K562 (cell line): ENCODE data around the gene CPOX. TPM values are rescaled to one million over a fixed set of nuclear protein-coding genes. Genes with fewer than 3 reads are reported as not detected.

ENCODE experiments used
- ATAC-seq: fragments of 200-7000 bp; cut with Tn5 transposase; 3 replicates; pipeline ENCODE4 v1.9.1; 2020; ENCODE audit warnings: moderate library complexity
- BruUV-seq: library from RNA; stranded (reverse); fragments of 400-500 nt; replicated peaks from 2 replicates; lab custom pipeline; 2021; lab: Mats Ljungman, UMichigan
- CTCF ChIA-PET: fragments of 300-600 bp; formaldehyde crosslinking; extraction: SDS; loops from one replicate; lab custom pipeline; 2021; ENCODE audit warnings: low intra/inter-chr PET ratio; lab: Yijun Ruan, JAX
- POLR2A ChIA-PET: fragments of 300-600, 350-650 bp; sonication (Branson Sonifier 250); formaldehyde crosslinking; extraction: SDS; loops from one replicate; lab custom pipeline; 2021; ENCODE audit warnings: antibody characterized with exemption, inconsistent platforms; lab: Yijun Ruan, JAX
- DNase-seq, 4 experiments: peaks; one replicate each; pipeline versions ENCODE4 v3.0.0 to v3.0.0-alpha.2; 2011 to 2018; ENCODE audit warnings: low spot score in 3 of 4, mixed read lengths in 3 of 4; ENCODE audit errors: extremely low read depth in 1 of 4
- FAIRE-seq: peaks from 2 replicates; lab custom pipeline; 2011; peaks lifted over from hg19 to GRCh38; lab: Jason Lieb, UNC
- H2AFZ ChIP-seq: 2 replicates; pipeline ENCODE4 v1.6.0; 2011; ENCODE audit warnings: low read depth, low read length, control low read depth, inconsistent platforms
- H3K27ac ChIP-seq: fragments of 200-600 bp; 3 replicates; pipeline ENCODE4 v1.8.0; 2011; ENCODE audit warnings: low read depth, mild to moderate bottlenecking, control low read depth, inconsistent platforms, low read length, moderate library complexity, mixed read lengths; ENCODE audit errors: extremely low read depth
- H3K27me3 ChIP-seq, 2 experiments: fragments of 300-600 bp in 1 of 2; 2 replicates in 1 of 2; 3 replicates in 1 of 2; pipeline versions ENCODE4 v1.6.0 to v1.8.0; 2011; ENCODE audit warnings: inconsistent platforms in 2 of 2, low read length in 2 of 2, mild to moderate bottlenecking in 1 of 2, mixed read lengths in 1 of 2, moderate library complexity in 1 of 2; ENCODE audit not compliant: control insufficient read depth in 2 of 2, insufficient read depth in 2 of 2
- H3K36me3 ChIP-seq: fragments of 300-600 bp; 3 replicates; pipeline ENCODE4 v1.8.0; 2011; ENCODE audit warnings: mild to moderate bottlenecking, low read length, inconsistent platforms; ENCODE audit not compliant: control insufficient read depth, insufficient read depth
- H3K4me1 ChIP-seq, 2 experiments: fragments of 200-600 bp in 1 of 2; replicated peaks in 1 of 2; 2 replicates in 1 of 2; 3 replicates in 1 of 2; pipeline versions ENCODE4 v1.5.1 to v1.8.0; 2011; ENCODE audit warnings: inconsistent platforms in 2 of 2, low read length in 2 of 2, mild to moderate bottlenecking in 1 of 2, mixed read lengths in 1 of 2, moderate library complexity in 1 of 2; ENCODE audit not compliant: control insufficient read depth in 2 of 2, insufficient read depth in 2 of 2
- H3K4me2 ChIP-seq: 2 replicates; pipeline ENCODE4 v1.6.1; 2011; ENCODE audit warnings: low read length, control low read depth, inconsistent platforms, mixed read lengths; ENCODE audit not compliant: insufficient read depth
- H3K4me3 ChIP-seq: fragments of 200-600 bp; sonication (generic), shearing (Covaris generic); 2 replicates; pipeline ENCODE4 v1.5.1; 2016; ENCODE audit warnings: control low read depth, inconsistent platforms
- H3K79me2 ChIP-seq: fragments of 200-600 bp; 3 replicates; pipeline ENCODE4 v1.8.0; 2011; ENCODE audit warnings: low read length, inconsistent platforms; ENCODE audit not compliant: control insufficient read depth, insufficient read depth
- H3K9ac ChIP-seq, 2 experiments: 2 replicates each; pipeline versions ENCODE4 v1.6.0 to v1.6.1; 2011; ENCODE audit warnings: low read depth in 2 of 2, low read length in 2 of 2, control low read depth in 1 of 2, inconsistent platforms in 1 of 2, mild to moderate bottlenecking in 1 of 2, mixed read lengths in 1 of 2; ENCODE audit not compliant: insufficient read depth in 1 of 2
- H3K9me1 ChIP-seq: one replicate; pipeline ENCODE4 v1.6.0; 2011; ENCODE audit warnings: inconsistent platforms, mild to moderate bottlenecking, low read length, moderate library complexity; ENCODE audit not compliant: control insufficient read depth, insufficient read depth
- H3K9me3 ChIP-seq: replicated peaks from 2 replicates; pipeline ENCODE4 v1.5.1; 2011; ENCODE audit warnings: low read depth, low read length, inconsistent platforms; ENCODE audit not compliant: control insufficient read depth, insufficient read depth
- H4K20me1 ChIP-seq: replicated peaks from 2 replicates; pipeline ENCODE4 v1.6.1; 2011; ENCODE audit warnings: low read length, inconsistent platforms, mixed read lengths; ENCODE audit not compliant: control insufficient read depth, insufficient read depth
- SRF ChIP-seq, 2 experiments: fragments of 250-450, 450-650 bp in 1 of 2; sonication (Bioruptor Pico) in 1 of 2; sonication (generic) in 1 of 2; formaldehyde crosslinking; IDR thresholded peaks; 2 replicates each; pipeline versions ENCODE4 v1.5.0 to v1.5.1; 2020 to 2022; ENCODE audit warnings: mild to moderate bottlenecking in 1 of 2, missing genetic modification reagents in 1 of 2
- SRSF1 ChIP-seq: fragments of 200-400 bp; formaldehyde crosslinking; IDR thresholded peaks from 2 replicates; pipeline ENCODE4 v1.6.1; 2017; ENCODE audit warnings: mild to moderate bottlenecking, low read depth, low read length, moderate library complexity
- TFE3 ChIP-seq: fragments of 450-650 bp; formaldehyde crosslinking; IDR thresholded peaks from 2 replicates; pipeline ENCODE4 v1.4.0; 2020; ENCODE audit warnings: mild to moderate bottlenecking, mixed read lengths
- WHSC1 ChIP-seq: IDR thresholded peaks from one replicate; pipeline ENCODE4 v1.6.1; 2012; ENCODE audit warnings: low read length, control low read depth, inconsistent platforms
- ZNF766 ChIP-seq: fragments of 200-800 bp; sonication (Bioruptor generic); conservative IDR thresholded peaks from 2 replicates; pipeline ENCODE4 v1.6.1; 2016; ENCODE audit warnings: missing genetic modification characterization, missing compliant biosample characterization
- ZSCAN29 ChIP-seq: fragments of 450-650 bp; IDR thresholded peaks from 2 replicates; pipeline ENCODE4 v1.6.1; 2017
- WGBS: fragments of 100-300 bp; shearing (Covaris generic); methylation state at CpG from one replicate; pipeline ENCODE4 v1.1.6; 2016; ENCODE audit warnings: low coverage, mixed read lengths; ENCODE audit not compliant: insufficient coverage; ENCODE audit errors: missing lambda C conversion rate; 5-methylcytosine and 5-hydroxymethylcytosine counted together
- in situ Hi-C: fragments of 300-500 bp; cut with MboI; formaldehyde crosslinking; loops from 4 replicates; pipeline ENCODE4 v1.15.0; 2018; ENCODE audit warnings: inconsistent platforms, mixed read lengths
- intact Hi-C: fragments of 100-400 bp; cut with micrococcal nuclease; formaldehyde crosslinking; loops from 2 replicates; pipeline ENCODE4 v1.14.2; 2022
- polyA plus RNA-seq, 8 experiments: library from polyadenylated mRNA; depleted of rRNA in 4 of 8; stranded (reverse) in 5 of 8; unstranded in 3 of 8; fragments of >200 nt; fragmentation: Nextera tagmentation in 2 of 8; fragmentation: Illumina TruSeq in 1 of 8; extraction: Ambion mirVana in 2 of 8; extraction: Trizol in 1 of 8; gene quantifications; 2 replicates each; pipeline versions ENCODE4 v1.2.1 to v1.2.3, GENCODE V29; 2011 to 2014; ENCODE audit warnings: inconsistent platforms in 1 of 8, missing spikeins in 1 of 8
- total RNA-seq, 7 experiments: library from RNA; depleted of rRNA in 6 of 7; stranded (reverse); fragments of >200 nt in 6 of 7; fragmentation: Illumina TruSeq in 2 of 7; extraction: Trizol in 2 of 7; gene quantifications; 2 replicates each; pipeline versions ENCODE4 v1.2.1 to v1.2.3, GENCODE V29; 2011 to 2021; ENCODE audit warnings: low replicate concordance in 1 of 7

CPOX gene
- total and polyA plus RNA-seq, 9 of the 15 experiments (the other 6 are each of a cell fraction or from before 2014, with no cell fraction given) = 14.6 to 82.1 (median 24.8) TPM

- in situ Hi-C loops = no loop called here
- Histone ChIP-seq H3K4me2 (no peak overlapping the region), H3K9ac (no peak overlapping the region), H3K79me2 (no peaks in the 10 kb centered on the region), H3K4me3 (no peak overlapping the region), H3K27me3 (no peaks in the 10 kb centered on the region), H2AFZ (no peak overlapping the region), H3K9me1 (no peaks in the 10 kb centered on the region), H3K27ac (no peak overlapping the region), H3K4me1 (no peaks in the 10 kb centered on the region; a peak in 2 of 5 replicates), H4K20me1 (no peaks in the 10 kb centered on the region), H3K9me3 (no peaks in the 10 kb centered on the region), H3K36me3 (no peaks in the 10 kb centered on the region)
- ATAC-seq (no peak), DNase-seq (no peak), FAIRE-seq (no peak)
- POLR2A ChIA-PET = no interaction called here
- CTCF ChIA-PET = no interaction called here
- TF ChIP-seq ZNF766 (CRISPR knock-in tag) (no peak), WHSC1 (no peak), TFE3 (CRISPR knock-in tag) (no peak), SRSF1 (no peak), SRF (CRISPR knock-in tag; IDR thresholded peaks at IDR 0.05) (no peak), ZSCAN29 (no peak)
- WGBS = 30% methylated on average over 2 of the region's 4 CpGs
- intact Hi-C loops = no loop called here
- BruUV-seq = no TSS peak
Measured at GRCh38 chr3:98563661-98564281, 29.6 kb downstream of the CPOX start.
